C4-2B (cell line): ENCODE results near the gene PPP1R14D.

Source experiments
- ZFX ChIP-seq: fragments of 450-650 bp; IDR thresholded peaks from 2 replicates; pipeline ENCODE4 v1.6.1; 2017
- TF ChIP-seq, protein P1 (sequence below): fragments of 450-650 bp; conservative IDR thresholded peaks from 2 replicates; pipeline ENCODE4 v1.5.1; 2017; ENCODE audit warnings: mild to moderate bottlenecking

GRCh38 chr15:40785814-40786213 is 42.7 kb downstream of the PPP1R14D start:
- TF ChIP-seq, protein P1, sequence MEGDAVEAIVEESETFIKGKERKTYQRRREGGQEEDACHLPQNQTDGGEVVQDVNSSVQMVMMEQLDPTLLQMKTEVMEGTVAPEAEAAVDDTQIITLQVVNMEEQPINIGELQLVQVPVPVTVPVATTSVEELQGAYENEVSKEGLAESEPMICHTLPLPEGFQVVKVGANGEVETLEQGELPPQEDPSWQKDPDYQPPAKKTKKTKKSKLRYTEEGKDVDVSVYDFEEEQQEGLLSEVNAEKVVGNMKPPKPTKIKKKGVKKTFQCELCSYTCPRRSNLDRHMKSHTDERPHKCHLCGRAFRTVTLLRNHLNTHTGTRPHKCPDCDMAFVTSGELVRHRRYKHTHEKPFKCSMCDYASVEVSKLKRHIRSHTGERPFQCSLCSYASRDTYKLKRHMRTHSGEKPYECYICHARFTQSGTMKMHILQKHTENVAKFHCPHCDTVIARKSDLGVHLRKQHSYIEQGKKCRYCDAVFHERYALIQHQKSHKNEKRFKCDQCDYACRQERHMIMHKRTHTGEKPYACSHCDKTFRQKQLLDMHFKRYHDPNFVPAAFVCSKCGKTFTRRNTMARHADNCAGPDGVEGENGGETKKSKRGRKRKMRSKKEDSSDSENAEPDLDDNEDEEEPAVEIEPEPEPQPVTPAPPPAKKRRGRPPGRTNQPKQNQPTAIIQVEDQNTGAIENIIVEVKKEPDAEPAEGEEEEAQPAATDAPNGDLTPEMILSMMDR: no peak
- no peak for TF ChIP-seq ZFX
